OCI-LY1 (cell line): ENCODE measurements around the gene AQP1.

Experiments used
- H2AFZ ChIP-seq: fragments of 200-600 bp; sonication (generic), shearing (Covaris generic); 2 replicates; pipeline ENCODE4 v1.6.0; 2014; ENCODE audit warnings: antibody characterized with exemption, mild to moderate bottlenecking, low read length
- H3F3A ChIP-seq: fragments of 200-600 bp; sonication (generic), shearing (Covaris generic); 2 replicates; pipeline ENCODE4 v1.6.0; 2014; ENCODE audit warnings: mild to moderate bottlenecking, antibody characterized with exemption, low read length, moderate library complexity; ENCODE audit not compliant: insufficient read depth
- H3K27ac ChIP-seq: fragments of 200-600 bp; sonication (generic); 2 replicates; pipeline ENCODE4 v1.5.1; 2014; ENCODE audit warnings: low read length, mixed run types, mild to moderate bottlenecking, low read depth; ENCODE audit not compliant: poor library complexity, severe bottlenecking
- H3K27me3 ChIP-seq: fragments of 200-600 bp; sonication (generic); 2 replicates; pipeline ENCODE4 v1.6.0; 2014; ENCODE audit warnings: antibody characterized with exemption, mild to moderate bottlenecking, low read length, moderate library complexity; ENCODE audit not compliant: insufficient read depth
- H3K36me3 ChIP-seq: fragments of 200-600 bp; sonication (generic); 2 replicates; pipeline ENCODE4 v1.6.1; 2014; ENCODE audit warnings: mild to moderate bottlenecking, antibody characterized with exemption, low read length, moderate library complexity, mixed read lengths; ENCODE audit not compliant: insufficient read depth
- H3K4me1 ChIP-seq: fragments of 200-600 bp; sonication (generic); 2 replicates; pipeline ENCODE4 v1.5.1; 2014; ENCODE audit warnings: mild to moderate bottlenecking, low read length, moderate library complexity; ENCODE audit not compliant: insufficient read depth, severe bottlenecking
- H3K4me2 ChIP-seq: fragments of 200-600 bp; sonication (generic), shearing (Covaris generic); 2 replicates; pipeline ENCODE4 v1.6.1; 2014; ENCODE audit warnings: low read length
- H3K4me3 ChIP-seq: fragments of 200-600 bp; sonication (generic); 2 replicates; pipeline ENCODE4 v1.5.1; 2014; ENCODE audit warnings: low read length, low read depth, mild to moderate bottlenecking, mixed read lengths; ENCODE audit not compliant: poor library complexity, severe bottlenecking
- H3K79me2 ChIP-seq: fragments of 200-600 bp; shearing (Covaris generic); 2 replicates; pipeline ENCODE4 v1.6.1; 2016; ENCODE audit warnings: mixed run types, low read length, mixed read lengths; ENCODE audit not compliant: insufficient read depth
- H3K9ac ChIP-seq: fragments of 200-600 bp; sonication (generic), shearing (Covaris generic); 2 replicates; pipeline ENCODE4 v1.6.1; 2014; ENCODE audit warnings: mild to moderate bottlenecking, low read length, mixed read lengths
- H3K9me2 ChIP-seq: fragments of 200-600 bp; sonication (generic), shearing (Covaris generic); 2 replicates; pipeline ENCODE4 v1.6.1; 2014; ENCODE audit warnings: low read depth, mild to moderate bottlenecking, low read length, mixed read lengths
- H3K9me3 ChIP-seq: fragments of 200-600 bp; shearing (Covaris generic); 2 replicates; pipeline ENCODE4 v1.6.1; 2014; ENCODE audit warnings: low read length, mixed read lengths
- H4K20me1 ChIP-seq: fragments of 200-600 bp; sonication (generic), shearing (Covaris generic); 2 replicates; pipeline ENCODE4 v1.6.0; 2016; ENCODE audit warnings: mild to moderate bottlenecking, low read length; ENCODE audit not compliant: insufficient read depth
- CTCF ChIP-seq: fragments of 200-600 bp; sonication (generic), shearing (Covaris generic); IDR thresholded peaks from 2 replicates; pipeline ENCODE4 v1.5.1; 2017; ENCODE audit warnings: mild to moderate bottlenecking, antibody characterized with exemption, low read length, moderate library complexity, mixed read lengths
- EZH2 ChIP-seq: fragments of 200-600 bp; sonication (generic), shearing (Covaris generic); IDR thresholded peaks from 2 replicates; pipeline ENCODE4 v1.8.0; 2017; ENCODE audit warnings: borderline replicate concordance, mixed run types, mild to moderate bottlenecking, antibody characterized with exemption, low read length, moderate library complexity, mixed read lengths

AQP1 gene

GRCh38 chr7:30922596-30922995 is 10.9 kb downstream of the AQP1 start:
- Histone ChIP-seq H3K9me2 (no peaks in the 10 kb centered on the region), H3F3A (no peaks in the 10 kb centered on the region), H3K27me3 (peaks cover 17% of the 10 kb centered on the region; the same call in 1 of the 2 replicates), H3K9ac (no peak overlapping the region), H3K36me3 (no peaks in the 10 kb centered on the region), H3K4me1 (no peaks in the 10 kb centered on the region), H3K4me3 (no peak overlapping the region), H3K79me2 (no peaks in the 10 kb centered on the region), H3K9me3 (no peaks in the 10 kb centered on the region), H4K20me1 (no peaks in the 10 kb centered on the region), H2AFZ (no peak overlapping the region), H3K4me2 (no peak overlapping the region), H3K27ac (no peak overlapping the region)
- TF ChIP-seq EZH2 (no peak), CTCF (no peak)

GRCh38 chr7:30923009-30923773 is 11.5 kb downstream of the AQP1 start:
- Histone ChIP-seq H2AFZ (no peak overlapping the region), H3K4me3 (no peak overlapping the region), H3K9me2 (no peaks in the 10 kb centered on the region), H3K36me3 (no peaks in the 10 kb centered on the region), H3K79me2 (no peaks in the 10 kb centered on the region), H3K9ac (no peak overlapping the region), H3K4me1 (no peaks in the 10 kb centered on the region), H3K4me2 (no peak overlapping the region), H3F3A (no peaks in the 10 kb centered on the region), H3K27ac (no peak overlapping the region), H4K20me1 (no peaks in the 10 kb centered on the region), H3K27me3 (peaks cover 17% of the 10 kb centered on the region; the same call in 1 of the 2 replicates), H3K9me3 (no peaks in the 10 kb centered on the region)
- TF ChIP-seq EZH2 (no peak), CTCF (no peak)

- Histone ChIP-seq H3K4me2 (no peak overlapping the region), H3K79me2 (no peaks in the 10 kb centered on the region), H3K36me3 (no peaks in the 10 kb centered on the region), H3K27me3 (peaks cover 13% of the 10 kb centered on the region; the same call in 1 of the 2 replicates), H3K4me1 (no peaks in the 10 kb centered on the region), H4K20me1 (no peaks in the 10 kb centered on the region), H3K27ac (no peak overlapping the region), H3F3A (no peaks in the 10 kb centered on the region), H3K4me3 (no peak overlapping the region), H3K9me2 (no peaks in the 10 kb centered on the region), H3K9me3 (no peaks in the 10 kb centered on the region), H3K9ac (no peak overlapping the region), H2AFZ (no peak overlapping the region)
- TF ChIP-seq CTCF (no peak), EZH2 (no peak)
These were observed 12.2 kb downstream of the AQP1 start for GRCh38 chr7:30923774-30924413.
